ENCODE data around the gene CAPZB.

CAPZB gene

DNA sequence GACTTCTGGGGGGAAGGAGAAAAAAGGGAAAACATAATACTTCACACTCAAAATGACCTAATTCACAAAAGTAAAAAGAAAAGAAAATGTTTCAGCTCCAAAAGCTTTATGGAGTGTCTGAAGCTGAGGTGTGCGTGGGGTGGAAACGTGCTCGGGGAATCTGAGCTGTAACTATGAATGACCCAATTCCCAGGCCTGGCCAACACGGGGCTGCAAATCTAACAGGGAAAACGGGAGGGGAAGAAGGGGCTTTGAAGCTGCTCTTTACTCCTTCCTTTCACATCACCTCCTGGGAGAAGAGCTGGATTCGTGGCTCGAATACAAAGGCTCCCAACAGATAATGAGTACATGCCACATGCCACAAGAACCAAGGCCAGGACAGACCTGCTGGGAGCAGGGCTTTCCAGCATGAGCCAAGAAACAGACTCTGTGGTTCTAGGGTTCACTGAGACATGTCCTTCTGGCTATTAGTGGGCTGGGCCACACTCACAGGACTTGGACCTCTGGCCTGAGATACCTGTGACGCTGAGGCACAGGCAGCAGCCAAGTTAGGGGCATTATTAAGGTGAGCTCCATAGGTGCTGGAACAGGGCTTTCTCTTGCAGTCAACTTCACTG lies 121.7 kb downstream of the CAPZB start:
- DNase-seq = no peak

DNA sequence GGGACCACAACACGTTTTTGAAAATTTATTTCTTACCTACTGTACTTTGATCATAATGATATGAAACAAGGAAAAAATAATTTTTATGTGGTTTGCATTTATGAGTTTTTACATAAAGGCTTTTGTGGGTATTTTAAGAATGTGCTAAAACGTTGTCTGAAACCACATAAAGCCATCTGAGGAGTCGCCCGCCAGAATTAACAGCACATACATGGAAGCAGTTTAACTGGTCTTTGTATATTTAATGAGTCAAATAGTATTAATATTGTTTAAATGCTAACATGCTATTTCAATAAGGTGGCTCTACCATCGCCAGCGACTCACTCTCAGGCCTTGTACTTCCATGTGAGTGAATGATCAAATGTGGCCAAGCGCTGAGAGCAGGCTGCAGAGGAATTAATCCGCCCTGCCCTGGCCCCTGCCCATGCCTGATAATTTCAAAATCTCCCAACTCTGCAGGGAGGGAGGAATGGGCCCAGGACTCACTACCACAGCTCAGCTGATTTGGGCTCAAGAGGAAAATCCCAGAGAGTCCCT lies 123.7 kb downstream of the CAPZB start:
- DNase-seq = no peak

DNA sequence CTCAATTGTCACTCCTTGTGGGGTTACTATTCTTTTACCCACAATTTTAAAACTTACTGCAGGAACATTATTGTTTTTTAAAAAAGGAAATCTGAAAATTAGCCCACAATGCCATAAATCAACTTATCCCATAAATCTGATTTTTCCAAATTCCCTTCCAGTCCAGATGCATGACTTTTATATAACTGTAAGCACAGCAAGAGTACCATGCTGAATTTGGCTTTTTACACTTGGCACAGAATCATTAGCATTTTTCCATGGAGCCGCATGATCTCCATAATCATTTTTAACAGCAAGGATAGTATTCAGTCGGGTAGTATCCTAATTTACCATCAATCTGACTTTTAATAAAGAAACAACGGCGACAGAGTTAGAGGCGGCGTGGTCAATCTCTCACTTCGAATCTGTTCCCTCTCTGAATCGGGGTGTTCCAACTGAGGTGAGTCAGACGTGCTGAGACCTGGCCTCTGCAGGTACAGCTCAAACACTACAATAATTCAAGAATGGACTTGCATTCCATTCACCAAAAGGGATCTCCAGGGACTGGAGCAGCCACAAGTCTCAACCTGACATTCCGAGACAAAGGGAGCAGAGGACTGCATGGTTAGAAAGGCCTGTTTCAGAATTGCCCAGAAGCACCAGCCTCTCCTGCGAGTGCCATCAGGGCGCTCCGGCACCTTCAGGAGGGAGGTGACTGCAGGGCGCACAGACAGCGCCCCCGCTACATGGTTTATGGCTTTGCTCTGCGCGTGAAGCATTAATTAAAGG lies 124.3 kb downstream of the CAPZB start:
- no peak for DNase-seq

DNA sequence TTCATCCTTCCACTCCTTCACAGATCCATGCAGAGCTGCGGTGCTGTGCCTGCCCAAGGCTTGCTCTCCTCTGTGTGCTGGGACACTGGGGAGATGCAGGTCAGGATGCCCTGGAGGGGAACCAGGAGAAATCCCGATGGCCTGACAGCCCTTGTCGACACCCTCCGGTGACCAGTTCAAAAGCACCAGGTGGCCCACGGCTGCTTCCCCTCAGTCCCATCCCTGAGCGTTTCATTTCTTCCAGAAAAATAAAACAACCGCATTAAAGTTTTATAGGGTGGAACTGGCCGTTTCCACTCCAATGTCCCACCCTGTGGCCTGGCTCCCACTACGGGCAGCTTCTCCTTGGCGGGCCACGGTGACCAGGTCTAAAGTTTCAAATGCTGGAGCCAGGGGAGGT lies 124.9 kb downstream of the CAPZB start:
- DNase-seq = no peak

DNA sequence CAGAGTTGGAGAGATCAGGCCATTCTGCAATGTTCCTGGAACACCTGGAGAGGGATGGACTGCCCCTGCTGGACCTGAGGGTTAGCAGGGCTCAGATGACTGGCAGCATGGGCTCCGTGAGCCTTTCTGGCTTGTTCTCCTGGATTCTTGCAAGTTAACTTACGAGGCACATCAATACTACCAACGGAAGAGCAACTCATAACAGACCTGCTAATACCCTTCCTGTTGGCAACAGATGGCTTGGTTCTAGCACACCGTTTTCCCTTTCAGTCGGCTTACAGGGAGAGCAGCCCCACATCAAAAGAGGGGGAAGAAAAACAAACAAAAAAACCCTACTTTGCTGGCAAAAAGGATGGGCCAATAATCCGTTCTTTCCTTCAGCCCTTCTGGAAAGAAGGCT lies 125.3 kb downstream of the CAPZB start:
- no peak for DNase-seq

DNA sequence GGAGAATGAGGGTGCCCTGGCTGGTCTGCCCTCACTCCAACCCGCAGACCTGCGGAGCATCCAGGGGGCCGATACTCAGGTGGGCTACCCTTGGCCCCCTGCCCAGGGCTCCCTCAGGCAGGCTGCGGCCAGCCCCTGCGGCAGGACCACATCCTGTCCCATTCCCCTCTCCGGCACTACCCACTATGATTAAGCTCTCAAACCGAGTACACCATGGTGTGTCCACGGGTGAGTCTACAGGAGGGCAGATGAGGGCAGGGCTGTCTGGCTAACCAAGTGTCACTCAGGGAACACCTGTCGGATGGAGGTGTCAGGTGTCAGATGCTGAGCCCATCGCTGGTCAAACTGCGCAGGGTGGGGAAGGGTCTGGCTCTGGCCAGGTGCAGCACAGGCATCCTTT lies 126.0 kb downstream of the CAPZB start:
- DNase-seq = no peak

DNA sequence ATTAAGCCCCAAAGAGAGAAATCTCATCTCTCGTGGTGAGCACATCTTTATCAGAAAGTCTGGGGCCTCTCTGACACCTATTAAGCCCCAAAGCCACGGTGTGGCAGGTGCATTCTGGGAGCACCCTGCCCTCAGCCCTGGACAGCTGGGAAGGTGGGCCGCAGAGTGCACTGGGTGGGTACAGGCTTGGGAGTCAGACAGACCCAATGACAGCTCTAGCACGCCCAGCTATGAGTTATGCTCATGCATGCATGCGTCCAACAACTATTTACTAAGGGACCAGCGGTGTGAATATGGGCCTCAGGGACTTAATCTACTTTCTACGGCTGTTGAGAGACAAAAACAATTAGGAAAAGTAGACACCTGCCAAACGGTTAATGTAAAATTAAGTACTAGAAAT lies 126.6 kb downstream of the CAPZB start:
- no peak for DNase-seq

DNA sequence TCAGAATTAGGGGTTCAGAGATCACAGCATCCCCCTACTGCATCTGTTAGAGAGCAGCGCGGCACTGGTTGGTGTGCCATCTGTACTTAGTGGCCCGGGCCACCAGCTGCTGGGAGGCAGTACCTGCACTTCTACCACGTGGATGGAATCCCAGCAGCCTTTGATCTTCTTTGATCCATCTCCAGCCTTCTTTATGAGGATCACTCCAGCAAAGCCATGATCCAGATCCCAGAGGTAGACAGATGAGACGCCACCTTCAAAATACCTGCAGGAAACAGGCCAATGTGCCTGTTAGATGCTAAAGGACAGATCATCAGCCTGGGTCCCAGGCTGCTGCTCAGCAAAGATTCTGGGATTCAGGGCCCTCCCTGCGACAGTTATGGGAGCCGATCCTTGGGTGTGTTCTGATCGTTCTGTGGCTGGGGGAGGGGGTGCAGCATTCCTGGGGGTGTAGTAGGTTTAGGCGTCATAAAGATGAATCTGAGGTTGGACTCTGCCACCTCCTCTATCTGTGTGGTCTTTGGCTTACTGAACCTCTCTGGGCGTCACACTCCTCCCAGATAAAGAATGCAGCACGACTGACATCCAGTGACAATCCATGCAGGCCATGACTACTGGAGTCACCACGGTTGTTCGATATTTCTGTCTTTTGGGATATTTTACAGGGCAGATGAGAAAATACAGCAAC lies 127.9 kb downstream of the CAPZB start:
- DNase-seq = no peak

DNA sequence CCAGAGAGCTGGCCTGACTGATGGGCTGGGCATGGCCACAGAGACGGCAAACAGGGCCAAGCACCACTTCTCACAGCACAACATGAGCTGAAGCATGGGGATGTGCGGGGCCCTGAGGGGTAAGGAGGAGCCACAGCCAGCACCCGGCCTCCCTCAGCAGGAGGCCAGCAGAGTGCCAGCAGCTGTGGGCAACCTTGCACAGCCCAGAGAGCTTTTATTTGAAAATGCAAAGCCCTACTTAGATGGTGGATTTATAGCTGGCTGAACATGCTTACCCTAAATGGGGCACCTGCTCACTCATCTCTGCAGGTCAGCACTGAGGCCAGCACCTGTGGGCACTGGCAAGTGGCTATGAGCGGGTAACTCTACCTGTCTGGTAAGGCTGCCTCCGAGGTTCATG lies 129.1 kb downstream of the CAPZB start:
- no peak for DNase-seq

DNA sequence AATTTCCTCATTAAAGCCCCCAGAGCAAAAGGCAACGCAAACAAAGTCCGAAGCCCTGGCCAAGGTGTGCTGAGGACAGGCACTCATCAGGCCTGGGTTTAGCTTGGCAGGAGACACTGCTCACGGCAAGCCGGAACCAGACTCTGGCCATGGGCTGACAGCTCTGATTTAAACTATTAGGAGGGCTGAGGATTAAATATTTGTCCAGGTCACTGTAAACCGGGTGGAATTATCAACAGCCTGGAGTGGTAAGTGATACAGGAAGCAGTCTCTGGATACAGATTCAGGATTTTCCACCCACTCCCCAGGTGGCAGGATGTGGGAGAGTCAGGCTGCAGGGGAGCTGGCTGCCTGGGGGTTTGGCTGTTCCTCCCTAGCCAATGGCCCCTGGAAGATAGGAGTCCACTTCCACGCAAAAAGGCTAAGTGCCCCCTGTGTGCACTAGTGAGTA lies 130.8 kb downstream of the CAPZB start:
- DNase-seq = no peak

DNA sequence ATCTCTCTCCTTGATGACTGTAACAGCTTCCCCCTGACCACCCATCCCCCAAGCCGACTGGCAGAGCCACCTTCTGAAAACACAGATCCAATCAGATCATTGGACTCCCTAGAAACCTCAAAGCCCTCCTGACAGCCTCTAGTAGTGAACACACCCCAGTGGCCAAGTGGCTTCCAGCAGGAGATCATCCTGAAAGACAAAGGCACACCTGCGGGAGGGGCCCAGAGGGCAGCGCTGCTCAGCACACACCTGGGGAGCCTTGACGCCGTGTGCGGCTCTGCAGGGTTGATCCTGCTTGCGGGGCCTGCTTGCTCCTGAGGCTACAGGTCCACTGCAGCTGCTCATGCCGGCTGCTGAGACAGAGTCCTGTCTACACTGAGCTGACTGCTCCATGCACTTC lies 131.7 kb downstream of the CAPZB start:
- no peak for DNase-seq

DNA sequence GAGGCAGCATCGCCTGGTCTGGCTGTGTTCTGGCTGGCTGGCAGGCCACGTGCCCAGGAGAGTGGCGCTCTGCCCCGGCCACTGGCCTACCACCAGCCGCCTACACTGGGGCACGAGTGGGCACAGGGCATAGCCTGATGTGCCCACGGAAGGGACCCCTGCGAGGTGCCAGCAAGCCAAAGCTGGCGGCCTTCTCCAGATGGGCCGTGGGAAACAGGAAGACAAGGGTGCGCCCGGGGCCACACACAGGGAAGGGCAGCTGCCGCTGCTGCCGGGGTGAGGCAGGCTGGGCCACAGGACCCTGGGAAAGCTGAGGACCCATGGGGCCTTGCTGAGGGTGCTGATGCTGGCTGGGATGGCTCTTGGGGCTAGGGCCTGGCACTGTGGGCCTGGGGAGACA lies 132.5 kb downstream of the CAPZB start:
- DNase-seq = no peak

DNA sequence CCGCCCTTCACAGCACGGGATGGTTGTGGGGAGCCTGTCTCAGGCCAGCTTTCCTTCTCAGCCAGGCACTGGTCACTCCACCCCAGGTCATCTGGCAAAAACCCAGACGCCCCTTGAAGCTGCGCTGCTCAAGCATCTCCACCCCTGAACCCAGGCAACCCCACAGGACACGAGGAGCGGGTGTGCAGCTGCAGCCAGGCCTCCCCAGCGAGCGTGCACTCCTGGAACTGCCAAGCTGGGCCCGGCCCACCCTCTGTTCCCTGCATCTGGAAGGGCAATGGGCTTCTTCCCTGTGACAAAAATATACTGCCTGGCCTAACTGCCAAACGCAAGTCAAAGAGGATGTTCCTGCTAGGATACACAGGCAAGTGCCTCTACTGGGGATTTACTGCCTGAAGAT lies 133.5 kb downstream of the CAPZB start:
- no peak for DNase-seq

DNA sequence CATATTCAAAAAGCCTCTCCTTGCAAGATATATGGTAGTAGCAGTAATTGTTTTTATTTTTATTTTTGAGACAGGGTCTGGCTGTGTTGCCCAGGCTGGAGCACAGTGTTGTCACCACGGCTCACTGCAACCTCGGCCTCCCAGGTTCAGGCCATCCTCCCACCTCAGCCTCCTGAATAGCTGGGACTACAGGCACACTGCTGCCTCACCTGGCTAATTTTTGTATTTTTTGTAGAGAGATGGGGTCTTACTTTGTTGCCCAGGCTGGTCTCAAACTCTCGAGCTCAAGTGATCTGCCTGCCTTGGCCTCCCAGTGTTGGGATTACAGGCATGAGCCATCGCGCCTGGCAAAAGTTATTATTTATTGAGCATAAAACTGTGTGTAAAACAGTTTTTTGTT lies 134.8 kb downstream of the CAPZB start:
- DNase-seq = no peak

DNA sequence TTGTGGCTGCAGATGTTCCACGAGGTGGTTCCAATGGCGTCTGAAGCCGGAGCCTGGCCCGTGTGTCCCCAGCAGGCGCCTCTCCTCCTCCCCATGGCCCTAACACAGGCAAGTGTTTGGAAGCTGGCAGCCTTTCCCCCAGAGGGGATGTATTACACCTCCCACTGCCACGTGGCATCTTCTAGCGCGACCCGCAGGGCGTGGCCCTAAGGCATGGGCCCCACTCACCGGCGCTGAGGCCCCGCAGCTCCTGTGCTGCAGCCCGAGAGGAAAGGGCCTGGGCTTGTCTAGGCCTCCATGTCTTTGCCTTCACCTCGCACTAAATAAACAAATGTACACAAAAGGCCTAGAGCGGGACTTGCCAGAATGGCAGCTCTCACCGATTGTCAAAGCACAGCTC lies 135.3 kb downstream of the CAPZB start:
- no peak for DNase-seq

DNA sequence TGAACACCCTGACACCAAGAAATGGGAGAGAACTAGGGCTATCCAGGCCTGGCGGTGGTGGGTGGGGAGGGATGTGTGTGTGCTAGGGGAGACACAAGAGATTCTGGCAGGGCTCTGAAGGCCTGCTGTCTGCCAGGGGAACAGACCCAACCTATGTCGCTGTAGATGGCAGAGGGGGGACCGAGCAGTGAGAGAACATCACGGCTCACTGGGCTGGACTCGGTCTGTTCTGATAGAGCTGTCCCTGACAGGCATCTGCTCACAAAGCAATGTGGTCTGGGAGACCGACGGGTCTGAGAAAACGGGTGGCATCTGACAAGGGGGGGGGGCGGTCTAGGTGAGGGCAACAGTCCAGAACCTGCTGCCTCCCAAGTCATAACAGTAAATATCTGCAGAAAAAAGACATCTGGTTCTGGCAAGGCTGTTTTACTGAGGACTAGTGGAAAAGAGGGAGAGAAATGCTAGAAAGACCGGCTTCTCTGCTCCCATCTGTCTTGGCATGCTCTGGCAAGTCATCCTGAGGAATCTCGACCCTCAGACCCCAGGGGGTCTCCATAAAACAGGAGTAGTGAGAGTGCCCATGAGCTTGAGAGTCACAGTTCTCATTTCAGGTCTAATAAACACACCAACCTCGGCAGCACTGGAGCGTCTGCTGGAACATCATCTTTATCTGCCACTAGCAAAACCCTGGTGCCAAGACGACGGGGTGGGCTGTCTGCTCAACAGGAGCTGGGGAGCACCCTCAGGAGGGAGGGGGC lies 136.7 kb downstream of the CAPZB start:
- no peak for DNase-seq

DNA sequence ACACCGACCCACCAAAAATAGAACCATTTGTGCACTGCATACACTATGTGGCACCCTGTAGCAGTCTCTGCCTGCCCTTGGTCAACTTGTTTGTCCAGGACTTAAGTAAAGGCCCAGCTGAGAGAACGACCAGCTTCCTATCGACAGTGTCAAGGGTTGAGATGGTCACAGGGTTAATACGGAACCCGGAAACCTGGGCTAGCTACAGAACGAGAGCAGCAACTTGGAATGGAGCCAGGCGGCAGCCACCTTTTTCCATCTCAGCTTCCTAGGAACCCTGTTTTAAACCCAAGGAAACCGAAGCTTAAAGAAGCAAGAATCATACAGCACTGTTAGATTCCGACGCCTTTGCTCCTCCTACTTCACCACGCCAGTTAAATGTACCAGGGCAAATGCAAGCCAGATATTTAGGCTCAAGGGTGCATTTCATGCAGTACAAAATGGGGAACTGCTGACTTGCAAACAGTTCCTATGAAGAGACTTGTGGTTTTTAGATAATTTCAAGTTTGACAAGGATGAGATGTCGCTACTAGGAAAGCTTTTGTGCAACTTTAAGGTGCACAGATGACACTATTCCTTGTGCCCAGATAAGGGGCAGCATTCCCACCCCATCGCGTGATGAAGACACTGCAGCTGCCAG lies 137.7 kb downstream of the CAPZB start:
- DNase-seq = no peak

DNA sequence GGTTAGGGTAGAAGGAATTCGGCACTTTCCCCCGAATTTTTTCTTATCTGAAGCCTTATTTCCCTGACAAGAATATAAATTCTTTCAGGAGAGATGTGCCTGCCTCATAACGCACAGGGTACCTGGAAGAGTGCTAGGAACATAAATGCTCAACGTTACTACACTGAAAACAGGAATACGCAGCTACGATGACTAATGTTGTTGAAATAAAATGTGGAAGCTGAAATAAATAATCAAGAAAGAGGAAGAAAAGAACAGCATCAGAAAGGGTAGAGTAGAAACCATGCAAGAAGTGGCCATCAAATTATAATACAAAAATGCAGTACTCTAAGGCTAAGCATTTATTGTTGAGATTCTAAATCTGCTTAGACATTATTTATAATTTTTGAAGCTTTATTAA lies 139.3 kb downstream of the CAPZB start:
- no peak for DNase-seq

DNA sequence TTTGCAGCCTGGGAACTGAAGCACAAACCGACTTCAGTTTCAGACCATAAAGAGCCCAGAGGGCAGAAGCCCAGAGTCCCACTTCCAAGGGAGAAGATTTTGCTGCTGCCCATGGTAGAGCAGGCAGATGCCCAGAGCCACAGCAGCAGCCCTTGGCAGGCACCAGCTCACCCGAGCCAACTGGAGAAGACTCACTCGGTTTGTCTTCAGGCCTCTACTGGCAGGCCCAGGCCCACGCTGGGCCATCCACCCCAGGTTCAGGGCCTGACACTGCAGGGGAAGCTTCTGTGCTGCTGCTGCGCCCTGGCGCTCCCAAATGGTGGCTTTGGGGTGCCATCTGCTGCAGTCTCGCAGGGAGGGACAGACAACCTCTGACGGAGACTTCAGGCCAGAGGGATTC lies 139.9 kb downstream of the CAPZB start:
- no peak for DNase-seq

DNA sequence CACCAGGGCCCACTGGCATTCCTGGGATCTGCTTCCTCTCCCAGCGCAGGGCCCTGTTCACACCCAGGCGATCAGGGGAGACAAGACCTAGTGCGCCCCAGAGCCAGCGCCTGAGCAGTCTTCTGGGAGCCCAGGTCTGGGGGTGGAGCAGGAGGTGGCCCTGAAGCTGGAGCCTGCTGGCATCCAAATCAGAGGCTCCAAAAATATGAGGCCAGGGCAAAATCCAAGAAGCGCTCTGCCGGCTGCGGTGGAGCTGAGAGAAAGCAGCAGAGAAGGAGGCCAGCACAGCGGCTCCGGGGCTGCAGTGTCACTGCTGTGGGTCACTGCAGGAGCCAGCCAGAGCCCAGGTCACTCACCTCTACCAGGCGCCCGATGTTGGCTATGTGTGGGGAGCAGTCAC lies 140.5 kb downstream of the CAPZB start:
- DNase-seq = no peak

DNA sequence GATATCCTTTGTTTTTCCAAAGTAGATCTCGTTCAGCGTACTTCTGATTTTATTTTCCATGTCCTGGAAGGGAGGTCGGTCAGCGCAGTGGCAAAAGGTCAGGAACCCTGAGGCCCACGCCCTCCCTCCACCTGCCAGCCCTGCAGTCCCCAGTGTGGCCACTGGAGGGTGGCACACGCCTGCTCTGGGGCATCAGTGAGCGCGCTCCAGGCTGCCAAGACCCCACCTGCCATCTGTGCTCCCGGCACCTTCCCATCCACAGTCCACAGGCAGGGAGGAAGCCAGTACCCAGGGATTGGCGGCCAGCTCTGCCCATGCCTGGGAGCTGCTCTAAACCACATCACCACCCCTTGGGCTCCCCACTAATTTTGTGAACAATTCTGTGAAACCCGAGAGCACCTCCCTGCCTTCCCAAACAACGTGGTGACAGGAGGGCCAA lies 140.9 kb downstream of the CAPZB start:
- peak; percentile 6 for DNase-seq

DNA sequence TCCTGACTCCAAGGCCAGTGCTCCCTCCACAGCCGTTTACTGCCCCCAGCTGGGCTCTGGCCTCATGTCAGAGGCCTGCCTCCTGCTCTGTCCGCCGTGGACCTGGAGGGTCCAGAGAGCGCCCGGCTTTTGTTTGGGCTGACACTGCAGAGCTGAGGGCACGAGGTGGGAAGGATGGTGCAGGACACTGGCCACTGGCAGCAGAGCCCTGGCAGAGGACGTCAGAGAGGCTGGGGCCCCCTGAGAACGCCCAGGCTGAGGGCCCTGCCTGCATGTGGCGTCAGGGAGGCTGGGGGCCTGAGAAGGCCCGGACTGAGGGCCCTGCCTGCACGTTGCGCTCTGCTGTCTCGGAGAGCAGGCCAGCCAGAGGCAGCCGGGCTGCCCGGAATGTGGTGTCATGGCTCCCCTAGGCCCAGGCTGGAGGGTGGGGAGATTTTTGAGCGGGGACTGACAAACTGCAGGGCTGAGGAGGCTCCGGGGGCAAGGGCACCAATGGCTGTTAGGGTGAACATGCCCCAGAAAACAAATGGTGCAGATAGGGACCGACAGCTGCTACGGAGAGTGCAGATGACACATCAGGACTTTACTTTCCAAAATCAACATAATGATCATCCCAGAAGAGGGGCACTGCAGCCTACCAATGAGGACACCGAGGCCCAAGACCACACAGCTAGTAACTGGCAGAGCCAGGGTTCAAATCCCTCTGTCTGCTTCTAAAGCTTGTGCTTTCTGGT lies 141.6 kb downstream of the CAPZB start:
- no peak for DNase-seq
